ENCODE results near the gene ROCK2.

GRCh38 chr2:11393711-11394236, 49.3 kb upstream of the ROCK2 start:
- TF ChIP-seq SP1 (CRISPR knock-in tag; conservative IDR thresholded peaks at IDR 0.05) (no peak), NFYB (CRISPR knock-in tag; conservative IDR thresholded peaks at IDR 0.05; ENCODE audit: low read depth) (no peak), ZNF232 (CRISPR knock-in tag; IDR thresholded peaks at IDR 0.05) (no peak), USF2 (CRISPR knock-in tag; IDR thresholded peaks at IDR 0.05) (no peak), NR3C1 (CRISPR knock-in tag; conservative IDR thresholded peaks at IDR 0.05; ENCODE audit: low read depth) (no peak)

Measured in WTC11 (cell line).